NCI-H2171 treated with DMSO at 0.1 percent for 48 hours (cell line): Measurements from ENCODE around the gene SH3GL1.

Experiments
- DNase-seq: peaks from one replicate; lab custom pipeline; 2025; lab: John Stamatoyannopoulos, UW

The SH3GL1 gene

GRCh38 chr19:4431808-4432674, 31.7 kb upstream of the SH3GL1 start:
- no peak for DNase-seq

- no peak for DNase-seq
Measured at GRCh38 chr19:4431296-4431695, 30.9 kb upstream of the SH3GL1 start.

GRCh38 chr19:4430760-4431159, 30.4 kb upstream of the SH3GL1 start:
- no peak for DNase-seq

GRCh38 chr19:4429771-4430171, 29.4 kb upstream of the SH3GL1 start:
- DNase-seq: no peak

- no peak for DNase-seq
Measured at GRCh38 chr19:4429256-4429655, 28.9 kb upstream of the SH3GL1 start.

- no peak for DNase-seq
Measured at GRCh38 chr19:4428326-4428975, 28.1 kb upstream of the SH3GL1 start.

- peak; percentile 91 for DNase-seq
Measured at GRCh38 chr19:4425537-4425936, 25.2 kb upstream of the SH3GL1 start.

- no peak for DNase-seq
Measured at GRCh38 chr19:4423416-4424126, 23.2 kb upstream of the SH3GL1 start.

GRCh38 chr19:4416268-4416667, 15.9 kb upstream of the SH3GL1 start:
- DNase-seq: no peak

GRCh38 chr19:4415352-4415751, 15.0 kb upstream of the SH3GL1 start:
- DNase-seq: no peak

GRCh38 chr19:4414800-4415321, 14.5 kb upstream of the SH3GL1 start:
- no peak for DNase-seq

GRCh38 chr19:4414144-4414799, 13.9 kb upstream of the SH3GL1 start:
- DNase-seq: no peak

- DNase-seq: no peak
Measured at GRCh38 chr19:4413588-4413987, 13.2 kb upstream of the SH3GL1 start.

- no peak for DNase-seq
Measured at GRCh38 chr19:4409123-4409933, 9.0 kb upstream of the SH3GL1 start.

- no peak for DNase-seq
Measured at GRCh38 chr19:4406626-4407025, 6.3 kb upstream of the SH3GL1 start.

- DNase-seq: no peak
Measured at GRCh38 chr19:4405977-4406376, 5.6 kb upstream of the SH3GL1 start.

- DNase-seq: no peak
Measured at GRCh38 chr19:4403005-4403761, 2.8 kb upstream of the SH3GL1 start.

- peak; percentile 100 for DNase-seq
Measured at GRCh38 chr19:4402171-4403004, 2.0 kb upstream of the SH3GL1 start, which contains the start of gene CHAF1A. Gene CHAF1A, plus strand, starts transcription at chr19:4402640. Its CDS starts 123 bp downstream, at chr19:4402763.

- DNase-seq: no peak
Measured at GRCh38 chr19:4401769-4402170, 1.4 kb upstream of the SH3GL1 start.

GRCh38 chr19:4399812-4400134, 574 bp downstream of the SH3GL1 start:
- peak; percentile 58 for DNase-seq
